ENCODE results near the gene PAWR.
A peak's percentile ranks its signal among the peaks of the same experiment; 100 is the strongest.
"Not testable (repeated sequence)": the region's sequence is repeated elsewhere in the genome, so short reads cannot be mapped to it uniquely, and the experiment has no call there.

The PAWR gene

GRCh38 chr12:79643821-79644220 is 46.9 kb downstream of the PAWR start:
- TF ChIP-seq CTCF (conservative IDR thresholded peaks at IDR 0.05; ENCODE audit: control insufficient read depth, insufficient read depth, low read depth, low read length) = no peak
- no peak for DNase-seq (ENCODE audit: low read depth)
- no peak overlapping the region for H3K4me3 ChIP-seq (ENCODE audit: control insufficient read depth, low read depth, low read length)

- no peak for DNase-seq (ENCODE audit: low read depth)
- H3K4me3 ChIP-seq (ENCODE audit: control insufficient read depth, low read depth, low read length) = no peak overlapping the region
- TF ChIP-seq CTCF (conservative IDR thresholded peaks at IDR 0.05; ENCODE audit: control insufficient read depth, insufficient read depth, low read depth, low read length) = no peak
These were observed 52.3 kb downstream of the PAWR start for GRCh38 chr12:79638490-79638889.

GRCh38 chr12:79637093-79637492 is 53.7 kb downstream of the PAWR start:
- TF ChIP-seq CTCF (conservative IDR thresholded peaks at IDR 0.05; ENCODE audit: control insufficient read depth, insufficient read depth, low read depth, low read length) = no peak
- no peak overlapping the region for H3K4me3 ChIP-seq (ENCODE audit: control insufficient read depth, low read depth, low read length)
- no peak for DNase-seq (ENCODE audit: low read depth)

GRCh38 chr12:79635676-79636075 is 55.1 kb downstream of the PAWR start:
- peak; percentile 56 for DNase-seq (ENCODE audit: low read depth)
- no peak overlapping the region for H3K4me3 ChIP-seq (ENCODE audit: control insufficient read depth, low read depth, low read length)
- no peak for TF ChIP-seq CTCF (conservative IDR thresholded peaks at IDR 0.05; ENCODE audit: control insufficient read depth, insufficient read depth, low read depth, low read length)

- no peak overlapping the region for H3K4me3 ChIP-seq (ENCODE audit: control insufficient read depth, low read depth, low read length)
- peak; percentile 14 for DNase-seq (ENCODE audit: low read depth)
- no peak for TF ChIP-seq CTCF (conservative IDR thresholded peaks at IDR 0.05; ENCODE audit: control insufficient read depth, insufficient read depth, low read depth, low read length)
These were observed 55.8 kb downstream of the PAWR start for GRCh38 chr12:79634957-79635471.

- no peak for DNase-seq (ENCODE audit: low read depth)
- no peak for TF ChIP-seq CTCF (conservative IDR thresholded peaks at IDR 0.05; ENCODE audit: control insufficient read depth, insufficient read depth, low read depth, low read length)
These were observed 61.2 kb downstream of the PAWR start for GRCh38 chr12:79629561-79629960.

GRCh38 chr12:79626735-79627134 is 64.0 kb downstream of the PAWR start:
- not testable (repeated sequence) for DNase-seq (ENCODE audit: low read depth)

More at GRCh38 chr12:79629561-79629960, 61.2 kb downstream of the PAWR start:
- no peak overlapping the region for H3K4me3 ChIP-seq (ENCODE audit: control insufficient read depth, low read depth, low read length)

More at GRCh38 chr12:79626735-79627134, 64.0 kb downstream of the PAWR start:
- H3K4me3 ChIP-seq (ENCODE audit: control insufficient read depth, low read depth, low read length) = not testable (repeated sequence)

Measured in fibroblast of mammary gland (primary cell).